GM18508 (cell line): ENCODE results near the gene PRPF8.

Experiments
- ATAC-seq: cut with Tn5 transposase; IDR thresholded peaks from one replicate; pipeline ENCODE4 v1.9.1; 2021; ENCODE audit warnings: moderate number of reproducible peaks; ENCODE audit not compliant: insufficient read depth, unreplicated experiment

The PRPF8 gene

GRCh38 chr17:1628856-1629503, 55.7 kb downstream of the PRPF8 start:
- ATAC-seq: no peak

- no peak for ATAC-seq
These were observed 56.4 kb downstream of the PRPF8 start, which contains the start of gene SLC43A2 for GRCh38 chr17:1627982-1628855. TSS of gene SLC43A2 (minus strand) at chr17:1628834. CDS start at chr17:1627874, 960 bp downstream.

GRCh38 chr17:1627182-1627981, 57.3 kb downstream of the PRPF8 start:
- ATAC-seq: no peak

- no peak for ATAC-seq
These were observed 58.3 kb downstream of the PRPF8 start for GRCh38 chr17:1626333-1626732.

GRCh38 chr17:1625581-1625980, 59.1 kb downstream of the PRPF8 start:
- no peak for ATAC-seq

GRCh38 chr17:1625053-1625452, 59.6 kb downstream of the PRPF8 start:
- ATAC-seq: no peak

- no peak for ATAC-seq
These were observed 60.0 kb downstream of the PRPF8 start for GRCh38 chr17:1624650-1625049.

- ATAC-seq: no peak
These were observed 61.5 kb downstream of the PRPF8 start for GRCh38 chr17:1623057-1623630.

- ATAC-seq: no peak
These were observed 63.3 kb downstream of the PRPF8 start for GRCh38 chr17:1621273-1621954.

- ATAC-seq: no peak
These were observed 64.2 kb downstream of the PRPF8 start for GRCh38 chr17:1620486-1620885.

GRCh38 chr17:1617620-1618174, 67.0 kb downstream of the PRPF8 start:
- ATAC-seq: no peak

GRCh38 chr17:1616101-1616500, 68.6 kb downstream of the PRPF8 start:
- no peak for ATAC-seq

- no peak for ATAC-seq
These were observed 72.3 kb downstream of the PRPF8 start for GRCh38 chr17:1612400-1612799.

GRCh38 chr17:1611715-1612114, 73.0 kb downstream of the PRPF8 start:
- ATAC-seq: no peak

GRCh38 chr17:1608676-1609075, 76.0 kb downstream of the PRPF8 start:
- ATAC-seq: no peak

- ATAC-seq: no peak
These were observed 76.7 kb downstream of the PRPF8 start for GRCh38 chr17:1607971-1608320.

GRCh38 chr17:1606352-1606985, 78.2 kb downstream of the PRPF8 start:
- no peak for ATAC-seq

- ATAC-seq: no peak
These were observed 78.9 kb downstream of the PRPF8 start for GRCh38 chr17:1605681-1606351.
